Measurements from ENCODE around the gene ELP1. TPM values are rescaled to one million over a fixed set of nuclear protein-coding genes. Genes with fewer than 3 reads are reported as not detected.

The ELP1 gene
- total and polyA plus RNA-seq, 2 of the 4 experiments (the other 2 are of a cell fraction), result 20.0 to 43.2 TPM

- Histone ChIP-seq H3K9ac (ENCODE audit: low read depth, low read length) (no peak overlapping the region), H3K23ac (ENCODE audit: low read depth, low read length) (no peak overlapping the region), H2BK5ac (ENCODE audit: low read depth, low read length, poor library complexity, severe bottlenecking) (no peak overlapping the region), H2AFZ (replicated peaks; ENCODE audit: low read length, poor library complexity) (no peak overlapping the region), H3K4me1 (ENCODE audit: control insufficient read depth, insufficient read depth, low read length) (no peaks in the 10 kb centered on the region), H3K4me2 (ENCODE audit: low read depth, low read length) (no peak overlapping the region), H3K4me3 (ENCODE audit: insufficient read depth, low read depth, low read length) (no peak overlapping the region), H3K14ac (replicated peaks; ENCODE audit: low read depth, low read length) (no peak overlapping the region), H2BK15ac (ENCODE audit: low read depth, low read length) (no peak overlapping the region), H3K18ac (ENCODE audit: low read depth, low read length) (no peak overlapping the region), H4K20me1 (ENCODE audit: insufficient read depth, low read length) (no peaks in the 10 kb centered on the region), H3K9me3 (ENCODE audit: control insufficient read depth, insufficient read depth, low read length) (no peaks in the 10 kb centered on the region), H3K9me1 (ENCODE audit: insufficient read depth, low read length) (no peaks in the 10 kb centered on the region), H3K27me3 (ENCODE audit: control insufficient read depth, insufficient read depth, low read length) (no peaks in the 10 kb centered on the region), H2BK20ac (ENCODE audit: low read depth, low read length) (no peak overlapping the region), H3K4ac (ENCODE audit: low read depth, low read length) (no peak overlapping the region), H3K27ac (ENCODE audit: insufficient read depth, low read length) (no peak overlapping the region), H3K79me1 (ENCODE audit: low read depth in 1 of 2, low read length in 2 of 2) (peaks cover 5 to 7% of the 10 kb centered on the region in 2 experiments; a peak in 2 of 4 replicates), H2AK9ac (replicated peaks; ENCODE audit: low read depth, low read length, poor library complexity) (no peak overlapping the region), H2BK120ac (ENCODE audit: low read depth, low read length) (no peak overlapping the region), H3K36me3 (ENCODE audit: control insufficient read depth, insufficient read depth, low read length) (peaks cover 8% of the 10 kb centered on the region), H4K5ac (ENCODE audit: low read depth, low read length) (no peak overlapping the region), H2AK5ac (ENCODE audit: low read depth, low read length) (no peak overlapping the region), H4K91ac (ENCODE audit: insufficient read depth, low read depth, low read length) (no peak overlapping the region), H3K56ac (ENCODE audit: extremely low read depth, insufficient read depth, low read length) (no peak overlapping the region), H4K8ac (ENCODE audit: low read depth in 2 of 2, low read length in 2 of 2) (no peak overlapping the region)
- DNase-seq (no peak), ATAC-seq (ENCODE audit: low read depth) (no peak)
- BruUV-seq (replicated peaks), result no TSS peak
- TF ChIP-seq RAD21 (IDR thresholded peaks at IDR 0.05; ENCODE audit: low read length) (no peak), CTCF (conservative IDR thresholded peaks at IDR 0.05; ENCODE audit: low read depth, low read length) (no peak)
- POLR2A ChIA-PET (ENCODE audit: unreplicated experiment), result no interaction called here
- intact Hi-C loops (cut with micrococcal nuclease), result no loop called here
- dilution Hi-C loops (cut with HindIII; ENCODE audit: low sequenced_read_pairs, unreplicated experiment), result no loop called here
- WGBS, 2 experiments (ENCODE audit: extremely low coverage in 2 of 2, insufficient read length in 1 of 2), result no CpG with 5 or more reads among the region's 5 CpGs
- in situ Hi-C loops (cut with MboI; ENCODE audit: low sequenced_read_pairs), result no loop called here
- CTCF ChIA-PET, result no interaction called here
Measured at GRCh38 chr9:108973895-108974294, 40.0 kb upstream of the ELP1 start.
